Activated CD8-positive, alpha-beta memory T cell treated with anti-CD3 and anti-CD28 coated beads, Interleukin-2, amount 50 U/mL, for 4 hours (primary cell): ENCODE data around the gene OPCML.

ENCODE experiments used
- DNase-seq: peaks from one replicate; pipeline ENCODE4 v3.0.0-alpha.2; 2020

OPCML gene

DNA sequence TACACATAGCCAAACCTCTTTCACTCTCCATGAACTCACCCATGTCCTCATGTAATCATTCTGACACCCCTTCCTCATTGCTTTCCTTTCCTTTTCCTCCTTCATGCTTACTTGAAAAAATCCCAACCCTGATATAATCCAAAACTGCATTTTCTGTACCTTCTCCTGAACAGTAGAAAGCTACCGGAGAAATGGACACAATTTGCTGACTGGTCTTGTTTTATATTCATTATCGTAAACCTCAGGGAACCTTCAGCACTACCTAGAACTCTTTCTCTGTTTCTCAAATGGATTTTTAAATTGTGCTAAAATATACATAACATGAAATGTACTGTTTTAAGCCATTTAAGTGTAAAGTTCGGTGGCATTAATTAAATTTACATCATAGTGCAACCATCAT is 1165.0 kb downstream of the OPCML start:
- no peak for DNase-seq

DNA sequence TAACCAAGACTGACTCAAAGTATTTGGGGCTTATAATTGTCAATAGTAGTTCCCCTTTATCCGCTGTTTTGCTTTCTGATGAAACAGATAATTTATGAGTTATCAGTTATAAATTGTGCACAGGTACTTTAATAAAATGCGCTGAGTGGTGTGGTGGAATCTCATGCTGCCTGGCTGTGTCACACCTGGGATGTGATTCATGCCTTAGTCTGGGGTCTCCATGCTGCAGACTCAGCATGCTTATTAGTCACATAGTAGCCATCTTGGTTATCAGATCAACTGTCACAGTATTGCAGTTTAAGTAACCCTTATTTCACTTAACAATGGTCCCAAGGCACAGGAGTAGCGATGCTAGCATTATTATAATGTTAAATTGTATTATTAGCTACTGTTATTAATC is 1166.7 kb downstream of the OPCML start:
- DNase-seq: no peak
